Motor neuron (in vitro differentiated cells): ENCODE data around the gene PPP1R14B. TPM values are rescaled to one million over a fixed set of nuclear protein-coding genes. Genes with fewer than 3 reads are reported as not detected.

Experiments
- ATAC-seq, 8 experiments: fragments of 200-7000 bp; cut with Tn5 transposase; replicated peaks in 6 of 8; 2 replicates each; pipeline ENCODE4 v1.8.0; 2021; ENCODE audit warnings: mild to moderate bottlenecking in 8 of 8, moderate library complexity in 8 of 8
- H3K27ac ChIP-seq, 2 donors: fragments of 250-450 bp; sonication (Bioruptor Pico); 2 replicates each; pipeline ENCODE4 v1.9.0; 2021; ENCODE audit warnings: antibody characterized with exemption in 2 of 2, mild to moderate bottlenecking in 2 of 2, moderate library complexity in 1 of 2
- H3K4me1 ChIP-seq, 2 donors: fragments of 250-450 bp; sonication (Bioruptor Pico); replicated peaks in 1 of 2; 2 replicates each; pipeline ENCODE4 v1.6.1; 2021; ENCODE audit warnings: antibody characterized with exemption in 2 of 2, mild to moderate bottlenecking in 2 of 2, moderate library complexity in 1 of 2
- H3K4me3 ChIP-seq, 5 donors: fragments of 250-450 bp; sonication (Bioruptor Pico); 2 replicates each; pipeline ENCODE4 v1.9.0; 2021; ENCODE audit warnings: antibody characterized with exemption in 5 of 5, mild to moderate bottlenecking in 5 of 5, moderate library complexity in 4 of 5
- WGBS, 10 experiments: fragments of 450-650 bp; shearing (Covaris generic); methylation state at CpG; one replicate each; pipeline ENCODE4 v1.0.0; 2022; 5-methylcytosine and 5-hydroxymethylcytosine counted together
- in situ Hi-C, 9 experiments: fragments of 400-800 bp; cut with MboI; loops; one replicate each; pipeline ENCODE4 v1.15.0; 2021; ENCODE audit warnings: low sequenced_read_pairs in 9 of 9, low pct_unique_long_range_greater_than_20kb in 2 of 9; ENCODE audit not compliant: unreplicated experiment in 9 of 9
- total RNA-seq, 8 experiments: library from RNA; unstranded; fragments of 300-600 nt; gene quantifications; 2 replicates each; pipeline versions ENCODE4 v1.2.3 to v1.2.4, GENCODE V29; 2022

The PPP1R14B gene
- total RNA-seq, 8 experiments from 2014 or later, result 81.6 to 289 (median 142) TPM

GRCh38 chr11:64233913-64234586 lies 12.7 kb downstream of the PPP1R14B start, which contains the start of gene VEGFB:
TSS of gene VEGFB (plus strand) at chr11:64234584. CDS start at chr11:64234834, 250 bp downstream.
- Histone ChIP-seq H3K4me1 (peaks cover 14 to 29% of the 10 kb centered on the region in 2 donors), H3K27ac (peak within 1 kb of the TSS; percentile 42 to 77), H3K4me3 (peak within 1 kb of the TSS; percentile 38 to 66 (median 53))
- ATAC-seq, result peak; percentile 27 to 50 (median 46)
- in situ Hi-C loops, result no loop called here
- WGBS, 10 experiments, result 0 to 7% (median 5%) methylated on average over 1 to 10 of the region's 62 CpGs; no CpG with 5 or more reads in 7 of the 10 experiments

- Histone ChIP-seq H3K27ac (no peak overlapping the region), H3K4me3 (no peak overlapping the region), H3K4me1 (peaks cover 15 to 29% of the 10 kb centered on the region in 2 donors)
- no peak for ATAC-seq
- 30 to 100% (median 91%) methylated on average over 1 to 8 of the region's 8 CpGs; no CpG with 5 or more reads in 1 of the 10 experiments for WGBS, 10 experiments
- in situ Hi-C loops, result no loop called here
Measured at GRCh38 chr11:64232967-64233315, 13.8 kb downstream of the PPP1R14B start.

- WGBS, 10 experiments, result 20 to 95% (median 83%) methylated on average over 1 to 8 of the region's 15 CpGs; no CpG with 5 or more reads in 4 of the 10 experiments
- H3K4me1 ChIP-seq, result peaks cover 18 to 31% of the 10 kb centered on the region in 2 donors
Measured at GRCh38 chr11:64232182-64232966, 14.4 kb downstream of the PPP1R14B start.

GRCh38 chr11:64231546-64231945 lies 15.2 kb downstream of the PPP1R14B start:
- Histone ChIP-seq H3K4me1 (peaks cover 26 to 38% of the 10 kb centered on the region in 2 donors), H3K4me3 (peak overlapping the region in 4 of 5 donors; percentile 62 to 68 (median 64)), H3K27ac (no peak overlapping the region)
- in situ Hi-C loops, result no loop called here
- 80 to 96% (median 94%) methylated on average over 4 to 7 of the region's 7 CpGs; no CpG with 5 or more reads in 7 of the 10 experiments for WGBS, 10 experiments
- no peak for ATAC-seq

More at GRCh38 chr11:64232182-64232966, 14.4 kb downstream of the PPP1R14B start:
- H3K4me3 ChIP-seq, result no peak overlapping the region
- in situ Hi-C loops, result no loop called here
- H3K27ac ChIP-seq, result no peak overlapping the region
- ATAC-seq, result no peak

- no peak for ATAC-seq
- in situ Hi-C loops, result no loop called here
- 0 to 20% (median 5%) methylated on average over 1 to 4 of the region's 8 CpGs; no CpG with 5 or more reads in 5 of the 10 experiments for WGBS, 10 experiments
- peak overlapping the region; percentile 53 to 68 (median 64) for H3K4me3 ChIP-seq
- H3K27ac ChIP-seq, result peak overlapping the region; percentile 88 to 92
- peaks cover 27 to 38% of the 10 kb centered on the region in 2 donors for H3K4me1 ChIP-seq
Measured at GRCh38 chr11:64230985-64231365, 15.8 kb downstream of the PPP1R14B start.

- peak; percentile 42 to 76 (median 68) for ATAC-seq
- H3K4me1 ChIP-seq, result peaks cover 28 to 35% of the 10 kb centered on the region in 2 donors
- H3K4me3 ChIP-seq, result peak within 1 kb of the TSS; percentile 53 to 68 (median 64)
- WGBS, 10 experiments, result 0 to 5% (median 2%) methylated on average over 3 to 14 of the region's 62 CpGs; no CpG with 5 or more reads in 4 of the 10 experiments
- in situ Hi-C loops, result no loop called here
- H3K27ac ChIP-seq, result peak within 1 kb of the TSS; percentile 88 to 92
Measured at GRCh38 chr11:64230171-64230984, 16.4 kb downstream of the PPP1R14B start, which contains the start of gene DNAJC4. TSS of gene DNAJC4 (plus strand) at chr11:64230548. CDS start at chr11:64230855, 307 bp downstream.

GRCh38 chr11:64229744-64230170 lies 17.0 kb downstream of the PPP1R14B start:
- Histone ChIP-seq H3K27ac (peak overlapping the region; percentile 88 to 92), H3K4me3 (peak overlapping the region; percentile 53 to 68 (median 64)), H3K4me1 (peaks cover 34 to 35% of the 10 kb centered on the region in 2 donors)
- 0 to 60% (median 49%) methylated on average over 1 to 8 of the region's 13 CpGs; no CpG with 5 or more reads in 1 of the 10 experiments for WGBS, 10 experiments
- in situ Hi-C loops, result no loop called here
- ATAC-seq, result no peak

GRCh38 chr11:64229090-64229743 lies 17.5 kb downstream of the PPP1R14B start:
- peak overlapping the region; percentile 88 to 92 for H3K27ac ChIP-seq
- in situ Hi-C loops, result no loop called here
- WGBS, 10 experiments, result 67 to 100% (median 91%) methylated on average over 1 to 6 of the region's 12 CpGs; no CpG with 5 or more reads in 6 of the 10 experiments
- ATAC-seq, result no peak
- peak overlapping the region in 2 of 5 donors; percentile 65 to 68 for H3K4me3 ChIP-seq
- peaks cover 34 to 35% of the 10 kb centered on the region in 2 donors for H3K4me1 ChIP-seq

- in situ Hi-C loops, result no loop called here
- no peak overlapping the region for H3K27ac ChIP-seq
- H3K4me3 ChIP-seq, result peak overlapping the region in 1 of 5 donors; percentile 78
- no peak for ATAC-seq
- peaks cover 27 to 34% of the 10 kb centered on the region in 2 donors for H3K4me1 ChIP-seq
- WGBS, 10 experiments, result 20 to 100% (median 80%) methylated on average over 1 to 2 of the region's 3 CpGs; no CpG with 5 or more reads in 5 of the 10 experiments
Measured at GRCh38 chr11:64227405-64227956, 19.3 kb downstream of the PPP1R14B start.

- Histone ChIP-seq H3K4me1 (peaks cover 24 to 33% of the 10 kb centered on the region in 2 donors), H3K4me3 (peak overlapping the region; percentile 61 to 83 (median 73)), H3K27ac (peak overlapping the region; percentile 77 to 85)
- ATAC-seq, result peak; percentile 6 to 24 (median 10)
- in situ Hi-C loops, result no loop called here
- 0 to 68% (median 56%) methylated on average over 1 to 8 of the region's 26 CpGs; no CpG with 5 or more reads in 5 of the 10 experiments for WGBS, 10 experiments
Measured at GRCh38 chr11:64226507-64227051, 20.2 kb downstream of the PPP1R14B start.
